MM.1S (cell line): ENCODE measurements around the gene SFXN5.

ENCODE experiments used
- EZH2phosphoT487 ChIP-seq: fragments of 300-600 bp; sonication (generic); IDR thresholded peaks from 2 replicates; pipeline ENCODE4 v1.6.1; 2018; ENCODE audit warnings: antibody characterized with exemption, low read length
- TF ChIP-seq, protein P1 (sequence below): fragments of 300-600 bp; sonication (generic); IDR thresholded peaks from 2 replicates; pipeline ENCODE4 v1.5.1; 2016; ENCODE audit warnings: antibody characterized with exemption, low read length, mixed read lengths

DNA sequence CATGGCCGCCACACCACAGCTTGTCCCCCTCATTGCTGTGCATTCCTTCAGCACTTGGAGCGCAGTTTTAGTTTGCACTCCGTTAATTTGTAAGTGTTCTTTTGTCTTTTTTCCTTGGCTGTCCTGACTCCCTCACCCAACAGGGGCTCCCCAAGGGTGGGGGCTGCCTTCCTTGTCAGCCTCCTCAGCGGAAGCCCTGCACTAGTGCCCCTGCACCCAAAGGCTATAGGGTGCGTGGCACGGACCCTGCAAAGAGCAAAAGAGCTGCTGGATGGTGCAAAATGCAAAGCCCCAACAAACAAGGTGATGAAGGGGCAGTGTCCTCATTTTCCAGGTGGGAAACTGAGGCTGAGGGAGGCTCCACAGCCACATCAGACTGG lies 107.4 kb downstream of the SFXN5 start:
- TF ChIP-seq, protein P1, sequence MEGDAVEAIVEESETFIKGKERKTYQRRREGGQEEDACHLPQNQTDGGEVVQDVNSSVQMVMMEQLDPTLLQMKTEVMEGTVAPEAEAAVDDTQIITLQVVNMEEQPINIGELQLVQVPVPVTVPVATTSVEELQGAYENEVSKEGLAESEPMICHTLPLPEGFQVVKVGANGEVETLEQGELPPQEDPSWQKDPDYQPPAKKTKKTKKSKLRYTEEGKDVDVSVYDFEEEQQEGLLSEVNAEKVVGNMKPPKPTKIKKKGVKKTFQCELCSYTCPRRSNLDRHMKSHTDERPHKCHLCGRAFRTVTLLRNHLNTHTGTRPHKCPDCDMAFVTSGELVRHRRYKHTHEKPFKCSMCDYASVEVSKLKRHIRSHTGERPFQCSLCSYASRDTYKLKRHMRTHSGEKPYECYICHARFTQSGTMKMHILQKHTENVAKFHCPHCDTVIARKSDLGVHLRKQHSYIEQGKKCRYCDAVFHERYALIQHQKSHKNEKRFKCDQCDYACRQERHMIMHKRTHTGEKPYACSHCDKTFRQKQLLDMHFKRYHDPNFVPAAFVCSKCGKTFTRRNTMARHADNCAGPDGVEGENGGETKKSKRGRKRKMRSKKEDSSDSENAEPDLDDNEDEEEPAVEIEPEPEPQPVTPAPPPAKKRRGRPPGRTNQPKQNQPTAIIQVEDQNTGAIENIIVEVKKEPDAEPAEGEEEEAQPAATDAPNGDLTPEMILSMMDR: no peak
- TF ChIP-seq EZH2phosphoT487: no peak
